Bronchial epithelial cell (primary cell): ENCODE measurements around the gene CPPED1. TPM values are rescaled to one million over a fixed set of nuclear protein-coding genes. Genes with fewer than 3 reads are reported as not detected.

ENCODE experiments used
- DNase-seq: peaks from one replicate; pipeline ENCODE4 v3.0.0-alpha.2; 2010; ENCODE audit warnings: low read depth
- FAIRE-seq: peaks from 2 replicates; lab custom pipeline; 2011; peaks lifted over from hg19 to GRCh38; lab: Jason Lieb, UNC
- H3K27me3 ChIP-seq: 2 replicates; pipeline ENCODE4 v1.5.1; 2011; ENCODE audit warnings: low read length; ENCODE audit not compliant: control insufficient read depth, insufficient read depth
- H3K36me3 ChIP-seq: 2 replicates; pipeline ENCODE4 v1.5.1; 2011; ENCODE audit warnings: low read length; ENCODE audit not compliant: control insufficient read depth, insufficient read depth
- H3K4me3 ChIP-seq: 2 replicates; pipeline ENCODE4 v1.5.1; 2011; ENCODE audit warnings: mild to moderate bottlenecking, low read depth, low read length, control low read depth
- total RNA-seq: library from RNA; depleted of rRNA; stranded (reverse); fragments of >200 nt; gene quantifications from 2 replicates; pipeline ENCODE4 v1.2.1, GENCODE V29; 2014
- TF ChIP-seq, protein P1 (sequence below): IDR thresholded peaks from 2 replicates; pipeline ENCODE4 v1.5.1; 2011; ENCODE audit warnings: mild to moderate bottlenecking, moderate library complexity, low read length, control low read depth, inconsistent platforms; ENCODE audit not compliant: insufficient read depth, severe bottlenecking

Gene CPPED1
- total RNA-seq, 1 donor from 2014 or later: 5.8 TPM

DNA sequence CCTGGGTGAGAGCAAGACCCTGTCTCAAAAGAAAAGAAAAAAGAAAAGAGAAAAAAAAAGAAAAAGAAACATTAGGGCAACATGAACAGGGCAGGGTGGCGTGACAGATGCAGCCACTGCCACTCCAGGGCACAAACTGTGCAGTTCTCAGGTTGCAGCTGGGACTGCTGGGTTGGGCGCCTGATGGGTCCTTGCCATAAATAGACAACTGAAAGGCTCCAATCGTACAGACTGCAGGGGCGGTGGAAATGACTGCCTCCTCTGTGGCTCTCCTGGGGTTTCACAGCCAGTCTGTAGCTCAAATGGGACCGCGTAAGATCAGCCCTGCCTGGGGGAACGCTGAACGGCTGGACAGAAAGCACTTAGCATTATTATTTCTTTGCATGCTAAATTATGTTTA, 130.7 kb downstream of the CPPED1 start:
- FAIRE-seq (no peak), DNase-seq (no peak)
- TF ChIP-seq, protein P1, sequence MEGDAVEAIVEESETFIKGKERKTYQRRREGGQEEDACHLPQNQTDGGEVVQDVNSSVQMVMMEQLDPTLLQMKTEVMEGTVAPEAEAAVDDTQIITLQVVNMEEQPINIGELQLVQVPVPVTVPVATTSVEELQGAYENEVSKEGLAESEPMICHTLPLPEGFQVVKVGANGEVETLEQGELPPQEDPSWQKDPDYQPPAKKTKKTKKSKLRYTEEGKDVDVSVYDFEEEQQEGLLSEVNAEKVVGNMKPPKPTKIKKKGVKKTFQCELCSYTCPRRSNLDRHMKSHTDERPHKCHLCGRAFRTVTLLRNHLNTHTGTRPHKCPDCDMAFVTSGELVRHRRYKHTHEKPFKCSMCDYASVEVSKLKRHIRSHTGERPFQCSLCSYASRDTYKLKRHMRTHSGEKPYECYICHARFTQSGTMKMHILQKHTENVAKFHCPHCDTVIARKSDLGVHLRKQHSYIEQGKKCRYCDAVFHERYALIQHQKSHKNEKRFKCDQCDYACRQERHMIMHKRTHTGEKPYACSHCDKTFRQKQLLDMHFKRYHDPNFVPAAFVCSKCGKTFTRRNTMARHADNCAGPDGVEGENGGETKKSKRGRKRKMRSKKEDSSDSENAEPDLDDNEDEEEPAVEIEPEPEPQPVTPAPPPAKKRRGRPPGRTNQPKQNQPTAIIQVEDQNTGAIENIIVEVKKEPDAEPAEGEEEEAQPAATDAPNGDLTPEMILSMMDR: no peak
- Histone ChIP-seq H3K4me3 (no peak overlapping the region), H3K27me3 (no peaks in the 10 kb centered on the region), H3K36me3 (no peaks in the 10 kb centered on the region)

DNA sequence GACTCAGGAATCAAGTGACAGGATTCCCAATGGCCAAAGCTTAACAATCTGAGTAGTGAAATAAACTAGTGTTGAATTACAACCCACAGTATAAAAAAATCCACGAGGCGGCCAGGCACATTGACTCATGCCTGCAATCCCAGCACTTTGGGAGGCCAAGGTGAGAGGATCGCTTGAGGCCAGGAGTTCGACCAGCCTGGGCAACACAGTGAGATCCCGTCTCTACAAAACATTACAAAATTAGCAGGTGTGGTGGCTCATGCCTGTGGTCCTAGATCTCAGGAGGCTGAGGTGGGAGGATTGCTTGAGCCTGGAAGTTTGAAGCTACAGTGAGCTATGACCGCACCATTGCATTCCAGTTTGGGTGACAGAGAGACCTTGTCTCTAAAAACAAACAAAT, 133.8 kb downstream of the CPPED1 start:
- Histone ChIP-seq H3K36me3 (no peaks in the 10 kb centered on the region), H3K27me3 (no peaks in the 10 kb centered on the region), H3K4me3 (no peak overlapping the region)
- FAIRE-seq (no peak), DNase-seq (no peak)
- TF ChIP-seq, protein P1: no peak

DNA sequence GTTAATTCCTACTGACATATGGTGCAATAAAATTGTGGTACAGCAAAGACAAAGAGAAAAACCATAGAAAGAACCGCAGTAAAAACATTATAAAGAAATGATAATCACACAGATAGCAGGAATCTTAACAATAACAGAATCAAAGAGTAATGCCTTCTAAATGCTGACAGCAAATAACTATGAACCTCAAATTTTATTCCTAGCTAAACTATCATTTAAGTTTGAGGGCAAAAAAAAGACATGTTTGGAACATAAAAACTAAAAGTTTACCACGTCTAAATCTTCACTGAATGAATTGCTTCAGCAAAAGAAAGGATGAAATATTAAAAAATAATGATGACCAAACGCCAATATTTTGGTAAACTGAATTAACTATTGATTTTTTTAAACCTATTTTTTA, 135.8 kb downstream of the CPPED1 start:
- no peaks in the 10 kb centered on the region for H3K27me3 ChIP-seq

DNA sequence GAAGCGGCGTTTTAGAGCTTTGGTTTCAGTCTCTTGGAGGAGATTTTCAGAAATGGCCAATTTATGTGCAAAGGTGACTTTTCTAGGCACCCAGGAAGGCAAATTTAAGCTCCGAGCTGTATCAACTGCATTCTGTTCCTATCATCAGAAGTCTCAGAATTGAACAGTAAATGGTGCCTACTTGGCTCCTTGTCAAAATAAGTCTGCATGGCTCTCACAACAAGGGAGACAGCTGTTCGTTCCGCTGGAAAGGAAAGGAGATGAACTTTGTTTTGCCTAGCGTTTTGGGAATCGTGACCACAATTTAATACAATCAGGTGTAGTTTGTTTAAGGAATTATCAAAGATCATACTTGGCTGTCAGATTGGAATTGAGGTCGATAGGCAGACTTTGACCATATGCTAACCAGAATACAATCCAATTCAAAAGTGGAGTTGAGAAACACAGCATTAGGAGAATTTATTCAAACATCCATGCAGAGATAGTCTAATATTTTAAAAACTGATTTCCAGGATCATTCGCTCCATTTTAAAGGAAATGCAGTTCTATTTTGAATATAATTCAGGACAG, 139.4 kb downstream of the CPPED1 start:
- Histone ChIP-seq H3K4me3 (no peak overlapping the region), H3K27me3 (no peaks in the 10 kb centered on the region), H3K36me3 (no peaks in the 10 kb centered on the region)
- no peak for FAIRE-seq
- TF ChIP-seq, protein P1: no peak
- DNase-seq: no peak

More for the DNA sequence above, 135.8 kb downstream of the CPPED1 start:
- FAIRE-seq: no peak
- TF ChIP-seq, protein P1: no peak
- no peaks in the 10 kb centered on the region for H3K36me3 ChIP-seq
- no peak overlapping the region for H3K4me3 ChIP-seq
- no peak for DNase-seq

DNA sequence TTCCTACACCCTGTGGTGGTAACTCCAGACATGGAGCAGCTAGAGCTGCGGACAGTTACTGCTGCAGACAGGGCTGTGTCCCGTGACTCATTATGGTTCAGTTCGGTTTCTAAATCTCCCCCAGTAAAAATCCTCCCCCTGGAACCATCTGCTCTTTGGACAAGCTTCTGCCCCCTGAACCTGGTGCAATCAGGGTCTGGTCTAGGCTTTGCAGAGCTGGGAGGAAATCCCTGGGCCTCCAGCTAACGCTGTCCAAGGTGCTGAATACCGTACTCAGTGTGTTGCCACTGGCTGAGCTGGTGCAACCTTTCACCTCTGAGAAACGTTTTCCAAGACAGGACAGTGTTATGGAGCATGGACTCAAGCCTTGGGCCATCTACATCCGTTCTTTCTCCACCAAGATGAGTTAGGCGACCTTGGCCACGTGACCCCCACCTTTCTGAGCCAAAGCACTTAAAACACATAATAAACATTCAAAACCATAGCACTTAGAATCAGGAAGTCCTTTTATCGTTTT, 142.0 kb downstream of the CPPED1 start:
- Histone ChIP-seq H3K4me3 (no peak overlapping the region), H3K27me3 (no peaks in the 10 kb centered on the region), H3K36me3 (no peaks in the 10 kb centered on the region)
- DNase-seq (no peak), FAIRE-seq (no peak)
- TF ChIP-seq, protein P1: no peak

DNA sequence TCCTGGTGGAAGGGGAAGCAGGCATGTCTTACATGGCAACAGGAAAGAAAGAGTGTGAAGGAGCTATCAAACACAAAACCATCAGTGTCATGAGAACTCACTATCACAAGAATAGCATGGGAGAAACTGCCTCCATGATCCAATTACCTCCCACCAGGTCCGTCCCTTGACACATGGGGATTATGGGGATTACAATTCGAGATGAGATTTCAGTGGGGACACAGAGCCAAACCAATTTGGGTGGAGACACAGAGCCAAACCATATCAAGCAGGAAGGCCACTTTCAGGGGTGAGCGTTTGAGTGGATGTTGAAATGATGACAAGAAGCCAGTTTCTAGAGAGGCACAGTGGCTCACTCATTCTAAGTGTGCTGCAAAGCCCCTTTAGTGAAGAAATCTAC, 143.8 kb downstream of the CPPED1 start:
- no peaks in the 10 kb centered on the region for H3K27me3 ChIP-seq
- H3K4me3 ChIP-seq: no peak overlapping the region
- H3K36me3 ChIP-seq: no peaks in the 10 kb centered on the region
- TF ChIP-seq, protein P1: no peak
- FAIRE-seq: no peak
- no peak for DNase-seq
